GM18498 (cell line): ENCODE results near the gene PCCA.
"Not testable (repeated sequence)": the region's sequence is repeated elsewhere in the genome, so short reads cannot be mapped to it uniquely, and the experiment has no call there.

ENCODE experiments used
- ATAC-seq: cut with Tn5 transposase; IDR thresholded peaks from one replicate; pipeline ENCODE4 v1.9.1; 2021; ENCODE audit warnings: mild to moderate bottlenecking, moderate library complexity; ENCODE audit not compliant: unreplicated experiment

Gene PCCA

DNA sequence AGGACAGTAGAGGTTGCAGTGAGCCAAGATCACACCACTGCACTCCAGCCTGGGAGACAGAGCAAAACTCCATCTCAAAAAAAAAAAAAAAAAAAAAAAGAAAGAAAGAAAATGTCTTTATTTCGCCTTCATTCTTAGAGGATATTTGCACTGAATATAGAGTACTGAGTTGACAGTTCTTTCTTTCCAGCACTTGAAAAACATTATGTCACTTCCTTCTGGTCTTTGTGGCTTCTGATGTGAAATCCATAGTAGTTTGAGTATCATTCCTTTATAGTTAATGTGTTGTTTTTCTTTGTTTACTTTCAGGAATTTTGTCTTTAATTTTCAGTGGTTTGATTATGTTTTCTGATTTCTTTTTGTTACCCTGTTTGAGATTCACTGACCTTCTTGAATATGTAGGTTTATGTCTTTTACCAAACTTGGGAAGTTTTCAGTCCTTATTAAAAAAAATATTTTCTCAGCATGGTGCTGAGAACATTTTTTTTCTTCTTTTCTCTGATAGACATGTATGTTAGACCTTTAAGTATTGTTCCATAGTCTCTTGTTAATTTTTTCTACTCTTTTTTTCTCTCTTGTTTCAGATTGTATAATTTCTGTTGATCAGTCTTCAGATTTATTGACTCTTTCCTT, 50.1 kb downstream of the PCCA start:
- ATAC-seq: no peak

DNA sequence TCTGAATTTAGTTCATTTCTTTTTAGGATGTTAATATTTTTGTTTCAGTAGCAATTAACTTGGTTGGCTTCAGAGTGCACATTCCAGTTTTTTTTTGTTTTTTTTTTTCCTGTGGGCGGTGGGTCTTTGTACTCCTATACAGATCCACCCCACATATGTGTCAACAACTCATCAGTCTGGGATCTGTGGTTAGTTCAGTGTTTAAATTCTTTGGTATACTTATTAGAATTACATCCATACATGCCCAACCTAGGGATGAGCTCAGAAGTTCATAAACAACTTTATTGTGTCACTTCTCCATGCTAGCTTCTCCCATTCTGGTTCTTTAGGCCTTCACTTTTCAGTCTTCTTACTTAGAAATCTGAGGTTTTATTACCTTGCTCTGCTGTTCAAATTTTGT, 50.9 kb downstream of the PCCA start:
- ATAC-seq: no peak

DNA sequence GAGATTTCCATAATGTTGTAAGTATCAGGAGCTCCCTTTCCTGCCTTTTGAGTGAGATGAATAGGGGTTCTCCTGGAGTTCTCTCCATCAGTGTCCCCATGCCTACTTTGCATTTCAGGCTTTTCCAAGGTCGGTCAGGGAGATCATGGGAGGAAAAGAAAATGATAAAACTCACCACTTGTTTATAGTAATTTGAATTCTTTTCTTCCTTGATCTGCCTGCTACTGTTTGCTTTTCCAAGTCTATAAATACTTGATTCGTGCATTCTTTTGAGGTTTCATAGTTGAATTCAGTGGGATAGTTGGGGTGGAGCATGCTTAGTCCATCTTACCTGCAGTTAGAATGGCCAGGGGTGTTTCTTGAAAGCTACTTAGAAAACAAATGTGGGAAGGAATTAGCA, 51.5 kb downstream of the PCCA start:
- ATAC-seq: no peak

DNA sequence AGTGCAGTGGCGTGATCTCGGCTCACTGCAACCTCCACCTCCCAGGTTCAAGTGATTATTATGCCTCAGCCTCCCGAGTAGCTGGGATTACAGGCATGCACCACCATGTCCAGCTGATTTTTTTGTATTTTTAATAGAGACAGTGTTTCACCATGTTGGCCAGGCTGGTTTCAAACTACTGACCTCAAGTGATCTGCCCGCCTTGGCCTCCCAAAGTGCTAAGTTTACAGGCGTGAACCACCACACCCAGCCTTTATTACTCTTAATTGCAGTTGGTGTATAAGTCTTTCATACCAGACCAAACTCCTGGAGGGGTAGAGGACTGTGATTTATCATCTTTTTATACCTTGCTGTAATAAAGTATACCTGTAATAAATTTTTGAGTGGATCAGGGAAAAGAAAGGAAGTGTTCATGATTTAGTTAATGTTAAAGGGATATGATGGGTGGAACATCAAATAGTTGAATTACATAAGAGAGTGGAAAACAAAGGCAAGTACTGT, 52.6 kb downstream of the PCCA start:
- not testable (repeated sequence) for ATAC-seq

DNA sequence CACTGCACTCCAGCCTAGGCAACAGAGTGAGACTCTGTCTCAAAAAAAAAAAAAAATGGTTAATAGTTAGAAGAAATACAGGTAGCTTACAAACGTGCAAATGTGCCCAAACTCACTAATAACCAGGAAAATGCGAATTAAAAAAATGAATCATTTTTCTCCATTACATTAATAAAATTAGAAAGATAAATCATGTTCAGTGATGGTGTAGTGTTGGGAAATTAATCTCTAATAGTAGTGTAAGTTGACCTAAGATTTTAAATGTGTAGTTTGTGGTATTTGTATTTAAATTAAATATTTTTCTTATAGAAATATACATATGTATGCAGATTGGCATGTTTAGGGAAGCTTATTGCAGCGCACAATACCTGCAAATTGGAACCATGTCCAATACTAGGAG, 57.6 kb downstream of the PCCA start:
- no peak for ATAC-seq

DNA sequence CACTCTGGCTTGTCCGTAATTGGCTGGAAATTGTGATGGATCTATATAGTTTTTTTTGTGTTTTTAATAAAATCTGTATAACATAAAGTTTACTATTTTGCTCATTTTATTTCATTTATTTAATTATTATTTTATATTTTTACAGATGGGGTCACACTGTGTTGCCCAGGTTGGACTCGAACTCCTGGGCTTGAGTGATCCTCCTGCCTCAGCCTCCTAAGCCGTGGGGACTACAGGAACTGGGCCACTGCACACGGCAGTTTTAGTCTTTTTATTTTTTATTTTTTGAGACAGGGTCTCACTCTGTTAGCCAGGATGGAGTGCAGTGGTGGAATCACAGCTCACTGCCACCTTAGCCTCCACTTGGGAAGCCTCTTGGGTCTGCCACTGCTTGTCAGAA, 58.9 kb downstream of the PCCA start:
- no peak for ATAC-seq

DNA sequence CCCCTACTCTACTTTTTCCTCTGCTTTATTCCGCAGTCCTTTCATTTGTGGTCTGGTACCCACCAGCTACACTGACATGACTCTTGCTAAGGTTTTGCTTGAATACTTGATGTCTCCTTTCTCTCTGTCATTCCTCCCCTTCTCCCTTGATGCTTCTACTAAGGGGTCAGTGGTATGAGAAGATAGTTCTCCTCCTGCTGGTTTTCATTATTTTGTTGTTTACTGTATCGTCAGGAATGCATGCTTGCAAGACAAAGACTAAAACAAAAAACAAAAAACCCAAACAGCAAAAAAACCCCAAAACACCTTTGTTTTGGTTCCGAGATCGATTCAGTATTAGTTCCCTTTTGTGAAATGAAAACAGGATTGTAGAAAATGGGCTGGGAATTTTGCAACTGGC, 59.5 kb downstream of the PCCA start:
- ATAC-seq: no peak

DNA sequence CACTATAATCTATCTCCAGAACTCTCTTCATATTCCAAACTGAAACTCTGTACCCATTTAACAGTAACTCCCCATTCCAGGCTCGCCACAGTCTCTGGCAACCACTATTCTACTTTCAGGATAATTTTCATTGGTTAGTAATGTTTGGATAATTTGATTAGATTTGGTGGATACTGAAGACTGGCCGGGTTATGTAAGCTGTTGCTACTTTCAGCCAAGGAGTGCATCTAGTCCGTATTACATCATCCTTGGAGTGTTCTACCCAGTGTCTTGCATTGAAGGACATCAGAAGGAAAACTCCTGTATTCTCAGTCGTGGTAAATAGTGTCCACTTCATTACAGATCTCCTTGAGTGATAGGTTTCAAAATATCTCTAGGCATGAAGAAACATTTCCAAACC, 60.5 kb downstream of the PCCA start:
- ATAC-seq: no peak

DNA sequence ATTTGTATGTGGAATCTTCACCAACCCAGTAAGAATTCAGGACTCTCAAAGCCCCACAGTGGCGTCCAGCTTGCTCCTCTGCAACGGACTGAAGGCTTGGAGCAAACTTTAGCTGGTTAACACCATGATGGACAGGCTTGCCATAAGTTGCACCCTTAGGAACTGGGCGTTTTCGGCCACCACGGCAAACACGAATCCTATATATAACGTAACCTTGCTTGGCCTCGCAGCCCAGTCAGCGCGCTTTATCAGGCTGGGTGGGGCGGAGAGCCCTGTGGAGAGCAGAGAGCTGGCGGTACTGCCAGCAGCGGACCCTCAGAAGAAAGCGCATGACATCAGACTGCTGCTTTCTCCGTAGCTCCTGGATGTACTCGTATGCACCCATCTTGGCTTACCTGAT, 61.8 kb downstream of the PCCA start:
- not testable (repeated sequence) for ATAC-seq

DNA sequence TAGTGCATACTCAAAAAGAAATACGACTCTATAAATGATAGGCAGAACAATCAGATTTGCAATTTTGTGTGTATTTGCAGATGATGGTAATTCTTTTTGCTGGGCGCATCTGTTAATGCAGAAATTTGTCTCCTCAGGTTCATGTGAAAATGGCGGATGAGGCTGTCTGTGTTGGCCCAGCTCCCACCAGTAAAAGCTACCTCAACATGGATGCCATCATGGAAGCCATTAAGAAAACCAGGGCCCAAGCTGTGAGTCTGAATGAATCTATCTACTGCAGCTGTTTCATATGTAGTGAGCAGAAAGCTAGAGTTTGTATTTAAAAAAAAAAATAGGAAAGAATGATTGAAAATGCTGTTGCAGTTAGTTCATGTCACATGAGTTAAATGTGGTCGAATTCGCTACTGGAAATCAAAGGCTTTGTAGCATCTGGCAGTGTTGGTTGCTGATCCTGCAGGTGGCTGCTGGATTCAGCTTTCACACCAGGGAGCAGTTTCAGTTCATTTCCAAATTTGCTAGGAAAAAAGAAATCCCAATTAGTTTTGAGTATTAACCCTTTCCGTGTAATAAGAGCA, 66.0 kb downstream of the PCCA start:
- ATAC-seq: no peak

DNA sequence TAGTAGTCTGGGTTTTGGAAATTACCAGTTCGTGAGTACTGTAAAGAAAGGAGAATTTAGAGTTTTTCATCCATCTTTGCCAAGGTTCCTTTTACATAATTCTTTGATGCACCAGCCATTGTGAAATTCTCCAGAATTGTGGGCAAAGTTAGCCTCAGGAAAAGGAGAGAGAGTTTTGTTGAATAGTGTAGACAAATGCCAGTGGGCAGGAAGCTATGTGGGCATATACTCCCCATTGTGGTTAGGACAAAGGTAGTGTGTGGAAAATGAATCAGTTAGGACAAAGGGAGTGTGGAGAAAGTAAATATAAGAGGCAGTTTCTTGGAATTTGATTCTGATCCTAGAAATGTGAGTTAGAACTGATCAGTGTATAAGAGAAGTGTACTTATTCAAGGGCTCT, 67.9 kb downstream of the PCCA start:
- ATAC-seq: no peak

DNA sequence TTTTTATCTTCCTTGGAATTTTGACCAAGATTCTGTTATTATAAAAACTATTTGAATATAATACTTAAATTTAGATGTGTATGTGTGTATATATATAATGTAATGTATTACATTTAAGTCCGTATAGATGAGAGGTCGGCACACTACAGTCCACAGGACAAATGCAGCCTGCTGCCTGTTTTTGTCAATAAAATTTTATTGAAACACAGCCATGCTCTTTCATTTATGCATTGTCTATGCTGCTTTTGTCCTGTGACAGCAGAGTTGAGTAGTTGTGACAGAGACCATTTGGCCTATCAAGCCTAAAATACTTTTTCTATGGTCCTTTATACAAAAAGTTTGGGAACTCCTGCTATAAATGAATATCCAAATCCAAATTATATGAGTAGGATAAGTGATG, 69.7 kb downstream of the PCCA start:
- ATAC-seq: no peak

DNA sequence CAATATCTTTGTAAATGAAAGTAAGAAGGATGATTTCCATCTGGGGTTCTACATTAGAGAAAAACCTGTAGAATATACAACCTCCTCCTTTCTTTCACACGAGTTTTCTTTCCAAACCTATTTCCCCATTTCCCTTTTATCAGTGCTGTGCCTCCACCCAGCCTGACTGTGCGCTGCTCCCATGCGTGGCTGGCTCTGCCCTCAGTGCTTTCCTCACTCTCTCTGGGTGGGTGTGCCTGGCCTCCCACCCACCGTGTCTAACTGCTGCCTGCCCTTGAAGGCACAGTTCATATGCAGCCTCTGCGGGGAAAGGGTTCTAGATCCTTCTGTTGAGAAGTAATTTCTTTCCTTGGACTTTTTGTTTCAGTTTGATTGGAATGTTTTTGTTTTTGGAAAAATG, 70.7 kb downstream of the PCCA start:
- no peak for ATAC-seq

DNA sequence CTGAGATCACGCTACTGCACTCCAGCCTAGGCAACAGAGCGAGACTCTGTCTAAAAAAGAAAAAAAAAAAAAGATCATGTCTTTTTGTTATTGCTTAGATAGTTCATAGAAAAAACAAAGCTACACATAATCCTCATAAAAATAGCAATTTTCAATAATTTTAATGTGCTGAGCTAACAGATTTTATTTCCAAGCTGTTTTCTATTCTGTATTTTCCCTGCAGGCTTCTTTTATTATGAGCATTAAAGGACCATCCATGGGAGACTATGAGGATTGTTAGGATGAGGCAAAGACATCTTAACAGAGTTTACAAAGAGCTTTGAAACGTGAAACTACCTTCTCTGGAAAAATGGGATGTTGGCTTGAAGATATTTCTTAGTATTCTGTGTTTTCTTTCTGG, 71.6 kb downstream of the PCCA start:
- ATAC-seq: no peak

DNA sequence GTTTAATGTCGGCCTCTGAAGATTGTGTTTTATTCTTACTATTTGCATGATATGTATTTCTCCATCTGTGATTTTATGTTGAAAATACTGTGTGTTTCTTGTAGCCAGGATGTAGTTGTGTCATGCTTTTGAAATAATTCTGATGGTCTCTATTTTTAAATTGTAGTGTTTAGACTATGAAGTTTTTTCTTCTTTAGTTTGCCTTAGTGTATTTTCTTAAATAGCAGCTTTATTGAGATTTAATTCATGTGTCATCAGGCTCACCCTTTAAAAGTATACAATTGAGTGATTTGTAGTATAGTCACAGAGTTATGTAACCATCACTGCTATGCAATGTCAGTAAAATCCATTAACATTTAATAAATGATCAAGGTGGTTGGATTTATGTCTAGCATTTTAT, 74.5 kb downstream of the PCCA start:
- ATAC-seq: no peak

DNA sequence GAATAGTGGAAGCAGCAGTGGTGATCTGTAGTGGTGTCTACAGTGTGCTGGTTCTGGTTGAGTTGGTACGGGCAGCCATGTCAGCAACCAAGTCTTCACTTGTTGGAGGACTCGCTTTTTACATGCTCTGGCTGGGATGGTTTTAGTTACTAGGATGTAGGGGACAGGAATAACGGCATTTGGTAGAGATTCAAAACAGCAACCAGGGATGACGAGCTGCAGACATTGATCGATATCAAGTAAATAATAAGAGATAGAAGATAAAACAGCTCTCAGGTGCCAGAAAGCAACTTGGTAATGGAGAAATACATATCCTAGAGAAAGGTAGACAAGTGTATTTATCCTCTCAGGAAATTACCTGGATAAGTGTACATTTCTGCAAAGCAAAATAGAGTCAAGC, 84.3 kb downstream of the PCCA start:
- no peak for ATAC-seq

DNA sequence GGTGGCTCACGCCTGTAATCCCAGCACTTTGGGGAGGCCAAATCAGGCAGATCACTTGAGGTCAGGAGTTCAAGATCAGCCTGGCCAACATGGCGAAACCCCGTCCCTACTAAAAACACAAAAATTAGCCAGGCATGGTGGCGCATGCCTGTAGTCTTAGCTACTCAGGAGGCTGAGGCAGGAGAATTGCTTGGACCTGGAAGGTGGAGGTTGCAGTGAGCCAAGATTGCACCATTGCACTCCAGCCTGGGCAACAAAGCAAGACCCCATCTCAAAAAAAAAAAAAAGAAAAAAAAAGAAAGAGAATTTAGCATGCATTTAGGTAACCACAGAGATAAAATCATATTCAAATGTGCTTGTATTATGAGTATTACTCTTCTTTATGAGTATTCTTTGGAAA, 85.6 kb downstream of the PCCA start:
- ATAC-seq: not testable (repeated sequence)

DNA sequence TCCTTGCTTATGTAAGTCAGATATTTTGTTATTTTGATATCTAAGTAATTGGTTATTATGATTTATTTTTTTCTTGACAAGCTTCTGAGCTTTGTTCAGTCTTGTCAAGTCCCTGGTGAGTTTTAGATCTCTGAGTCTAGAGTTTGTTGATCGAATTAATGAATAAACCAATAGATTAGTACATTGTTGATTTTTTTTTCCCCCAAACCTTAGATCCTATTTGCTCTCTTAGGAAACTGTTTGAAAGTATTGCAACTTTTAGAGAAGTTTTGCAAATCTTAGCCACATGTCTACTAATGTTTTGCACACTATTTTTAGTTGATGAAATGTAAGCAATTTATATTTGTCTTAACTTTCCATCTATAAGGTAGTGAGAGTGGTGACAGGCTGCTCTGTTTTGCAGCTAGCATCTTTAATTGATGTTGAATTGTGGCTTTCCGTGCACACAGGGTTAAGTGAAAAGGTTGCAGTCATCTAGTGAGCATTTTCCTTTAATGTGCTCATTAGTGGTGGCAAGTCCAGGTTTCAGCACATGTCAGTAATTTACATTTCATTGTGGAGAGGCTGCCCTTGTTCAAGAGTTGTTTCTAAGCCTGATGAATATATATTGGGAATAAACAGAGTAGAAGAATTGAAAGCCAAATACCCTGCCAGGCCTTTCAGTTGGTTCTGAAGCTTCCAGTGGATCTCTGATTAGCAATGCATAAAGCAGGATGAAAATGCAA, 86.3 kb downstream of the PCCA start:
- no peak for ATAC-seq

DNA sequence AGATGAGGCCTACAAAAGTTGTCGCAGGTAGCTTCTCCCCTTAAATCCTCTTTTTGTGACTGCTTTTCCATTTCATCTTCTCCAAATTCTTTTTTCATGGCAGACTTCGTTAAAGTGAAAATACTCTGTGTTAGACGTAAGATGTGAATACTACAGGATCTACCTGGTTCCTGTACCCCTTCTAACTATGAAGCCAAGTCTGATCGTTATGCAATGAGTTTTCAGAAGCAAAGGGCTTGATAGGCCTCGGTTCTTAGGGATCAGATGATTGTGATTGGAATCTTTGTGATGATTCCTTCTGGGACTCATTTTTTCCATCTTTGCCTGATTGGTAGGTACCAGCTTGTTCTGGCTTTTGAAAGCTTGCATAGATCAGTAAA, 86.9 kb downstream of the PCCA start:
- no peak for ATAC-seq

DNA sequence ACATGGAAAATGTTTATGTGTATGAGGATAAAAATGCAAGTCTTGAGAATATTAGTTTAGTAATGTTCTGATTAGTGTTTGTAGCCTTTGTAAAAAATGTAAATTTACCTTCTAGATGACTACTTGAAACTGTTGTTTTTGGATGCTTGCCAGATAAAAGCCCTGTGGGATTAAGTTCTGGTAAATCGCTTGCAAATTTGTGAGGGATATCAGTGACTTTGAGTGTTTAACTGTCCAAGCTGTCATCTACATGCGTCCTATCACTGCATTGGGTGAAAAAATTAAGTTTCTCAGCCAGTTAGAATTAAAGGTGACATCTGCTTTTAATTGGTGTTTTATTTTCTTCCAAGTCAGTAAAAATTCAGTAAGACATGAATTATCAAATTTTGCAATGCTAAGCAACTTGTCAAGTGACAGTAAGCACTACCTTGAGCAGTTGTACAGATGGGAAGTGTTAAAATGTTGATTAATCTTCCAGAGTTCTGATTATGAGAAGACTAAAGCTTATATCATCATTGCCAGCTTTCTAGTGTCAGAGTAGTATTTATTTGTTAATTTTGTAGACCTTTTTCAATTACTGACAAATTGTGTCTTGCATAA, 88.0 kb downstream of the PCCA start:
- ATAC-seq: no peak

DNA sequence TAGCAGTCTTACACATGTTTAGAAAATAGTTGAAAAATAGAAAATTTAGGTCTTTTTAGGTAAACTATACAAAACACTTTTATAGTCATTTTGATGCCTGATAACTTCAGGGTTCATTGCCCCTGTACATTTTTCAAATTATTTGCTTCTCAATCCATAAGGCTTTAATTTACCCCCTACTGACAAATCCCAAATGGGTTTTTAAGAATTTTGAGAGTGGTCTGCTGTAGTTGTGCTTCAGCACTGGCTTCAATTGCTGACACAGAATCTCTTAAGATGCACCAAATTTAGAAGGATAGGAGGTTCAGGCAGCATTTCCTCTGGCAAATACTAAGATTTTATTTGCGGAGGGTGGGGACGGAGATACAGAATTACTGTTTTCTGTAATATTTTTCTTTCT, 89.4 kb downstream of the PCCA start:
- no peak for ATAC-seq

DNA sequence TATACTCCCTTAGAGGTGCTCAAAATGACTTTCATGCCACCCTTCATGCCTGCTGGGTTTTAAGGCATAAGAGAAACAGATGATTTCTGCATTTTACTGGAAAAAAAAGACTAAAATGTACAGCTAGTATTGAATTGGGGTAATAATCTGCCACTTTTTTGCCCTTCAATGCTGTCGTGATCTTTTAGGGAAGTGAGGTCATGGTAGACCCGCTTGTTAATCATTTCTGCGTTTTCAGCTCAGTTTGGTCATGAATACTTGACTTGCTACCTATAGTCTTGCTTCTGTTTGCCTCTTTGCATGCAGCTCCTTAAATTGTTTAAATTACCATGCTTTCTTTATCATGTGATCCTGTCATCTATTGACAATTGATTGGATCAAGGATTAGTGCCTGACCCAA, 90.4 kb downstream of the PCCA start:
- no peak for ATAC-seq
